GM23338 (cell line): ENCODE data around the gene CHD9. TPM values are rescaled to one million over a fixed set of nuclear protein-coding genes. Genes with fewer than 3 reads are reported as not detected.

ENCODE experiments used
- ATAC-seq: fragments of 200-7000 bp; cut with Tn5 transposase; 3 replicates; pipeline ENCODE4 v1.9.1; 2020
- DNase-seq: peaks from one replicate; pipeline ENCODE4 v3.0.0-alpha.2; 2015; ENCODE audit warnings: low spot score
- H2AFZ ChIP-seq: fragments of 200-600 bp; sonication (generic); 2 replicates; pipeline ENCODE4 v1.8.0; 2016; ENCODE audit warnings: antibody characterized with exemption, mild to moderate bottlenecking, moderate library complexity
- H3F3A ChIP-seq: fragments of 200-600 bp; sonication (generic); replicated peaks from 2 replicates; pipeline ENCODE4 v1.8.0; 2017; ENCODE audit warnings: antibody characterized with exemption, mixed run types, low read depth
- H3K27ac ChIP-seq: fragments of 200-600 bp; sonication (generic); 2 replicates; pipeline ENCODE4 v1.6.1; 2016; ENCODE audit warnings: low read depth
- H3K27me3 ChIP-seq: fragments of 200-600 bp; sonication (generic); 2 replicates; pipeline ENCODE4 v1.8.0; 2016; ENCODE audit warnings: mild to moderate bottlenecking, mixed run types, moderate library complexity; ENCODE audit not compliant: insufficient read depth
- H3K36me3 ChIP-seq: fragments of 200-600 bp; sonication (generic); 2 replicates; pipeline ENCODE4 v1.8.0; 2016; ENCODE audit warnings: mild to moderate bottlenecking; ENCODE audit not compliant: insufficient read depth
- H3K4me1 ChIP-seq: fragments of 200-600 bp; sonication (generic); 2 replicates; pipeline ENCODE4 v1.8.0; 2016; ENCODE audit warnings: mild to moderate bottlenecking, moderate library complexity; ENCODE audit not compliant: insufficient read depth
- H3K4me2 ChIP-seq: fragments of 200-600 bp; sonication (generic); 2 replicates; pipeline ENCODE4 v1.7.1; 2017; ENCODE audit warnings: mixed run types
- H3K4me3 ChIP-seq: fragments of 200-600 bp; sonication (generic); 2 replicates; pipeline ENCODE4 v1.6.1; 2016; ENCODE audit warnings: mixed run types
- H3K79me2 ChIP-seq: fragments of 200-600 bp; sonication (generic); replicated peaks from 2 replicates; pipeline ENCODE4 v1.8.0; 2017; ENCODE audit warnings: mild to moderate bottlenecking; ENCODE audit not compliant: insufficient read depth
- H3K9me2 ChIP-seq: fragments of 200-600 bp; sonication (generic); 2 replicates; pipeline ENCODE4 v1.8.0; 2017; ENCODE audit not compliant: insufficient read depth
- H4K20me1 ChIP-seq: fragments of 200-600 bp; sonication (generic); replicated peaks from 2 replicates; pipeline ENCODE4 v1.8.0; 2017; ENCODE audit warnings: mild to moderate bottlenecking; ENCODE audit not compliant: insufficient read depth
- H3K27ac Mint-ChIP-seq: 2 replicates; pipeline ENCODE4 v1.8.0; 2020; ENCODE audit warnings: inconsistent platforms, mild to moderate bottlenecking, moderate library complexity, mixed read lengths
- H3K27me3 Mint-ChIP-seq: 3 replicates; pipeline ENCODE4 v1.8.0; 2022; ENCODE audit warnings: low read depth, mild to moderate bottlenecking, moderate library complexity, mixed read lengths, inconsistent platforms; ENCODE audit not compliant: insufficient read depth, poor library complexity
- H3K36me3 Mint-ChIP-seq: 3 replicates; pipeline ENCODE4 v1.8.0; 2021; ENCODE audit warnings: low read depth, mild to moderate bottlenecking, inconsistent platforms, moderate library complexity, mixed read lengths
- H3K4me1 Mint-ChIP-seq: 3 replicates; pipeline ENCODE4 v1.8.0; 2020; ENCODE audit warnings: mild to moderate bottlenecking, inconsistent platforms, mixed read lengths
- H3K4me3 Mint-ChIP-seq: 3 replicates; pipeline ENCODE4 v1.8.0; 2021; ENCODE audit warnings: moderate library complexity, mild to moderate bottlenecking, inconsistent platforms, mixed read lengths
- H3K9me3 Mint-ChIP-seq: 3 replicates; pipeline ENCODE4 v1.8.0; 2020; ENCODE audit warnings: moderate library complexity, mild to moderate bottlenecking, inconsistent platforms, mixed read lengths
- CREB1 ChIP-seq: fragments of 250-450 bp; sonication (Bioruptor Pico); IDR thresholded peaks from 2 replicates; pipeline ENCODE4 v1.5.0; 2020; ENCODE audit warnings: low read depth, mild to moderate bottlenecking, moderate library complexity
- CTCF ChIP-seq, 2 experiments: fragments of 200-600 bp in 1 of 2; sonication (generic) in 1 of 2; conservative IDR thresholded peaks; 2 replicates each; pipeline versions ENCODE4 v1.5.1 to v1.6.1; 2016 to 2017; ENCODE audit warnings: antibody characterized with exemption in 2 of 2, low read depth in 2 of 2, mild to moderate bottlenecking in 2 of 2, moderate library complexity in 1 of 2
- ETS1 ChIP-seq: IDR thresholded peaks from 2 replicates; pipeline ENCODE4 v1.6.1; 2016; ENCODE audit warnings: antibody characterized with exemption
- EZH2 ChIP-seq: fragments of 200-600 bp; sonication (generic); IDR thresholded peaks from one replicate; pipeline ENCODE4 v1.8.0; 2017; ENCODE audit warnings: antibody characterized with exemption, mild to moderate bottlenecking, low read depth; ENCODE audit not compliant: unreplicated experiment
- EZH2phosphoT487 ChIP-seq: fragments of 200-600 bp; sonication (generic); IDR thresholded peaks from one replicate; pipeline ENCODE4 v1.8.1; 2018; ENCODE audit warnings: antibody characterized with exemption; ENCODE audit not compliant: unreplicated experiment
- JUNB ChIP-seq: IDR thresholded peaks from one replicate; pipeline ENCODE4 v1.6.1; 2016; ENCODE audit warnings: antibody characterized with exemption; ENCODE audit not compliant: unreplicated experiment
- NANOG ChIP-seq: IDR thresholded peaks from 2 replicates; pipeline ENCODE4 v1.6.1; 2016; ENCODE audit warnings: antibody characterized with exemption, borderline replicate concordance
- POLR2AphosphoS5 ChIP-seq: IDR thresholded peaks from 2 replicates; pipeline ENCODE4 v1.6.1; 2016; ENCODE audit warnings: antibody characterized with exemption, low read depth
- STAT1 ChIP-seq: IDR thresholded peaks from one replicate; pipeline ENCODE4 v1.6.1; 2016; ENCODE audit warnings: antibody characterized with exemption; ENCODE audit not compliant: unreplicated experiment
- ZNF114 ChIP-seq: fragments of 250-450 bp; sonication (Bioruptor Pico); IDR thresholded peaks from 2 replicates; pipeline ENCODE4 v1.5.0; 2020; ENCODE audit warnings: mild to moderate bottlenecking, moderate library complexity
- ZNF331 ChIP-seq: fragments of 250-450 bp; sonication (Bioruptor Pico); IDR thresholded peaks from 2 replicates; pipeline ENCODE4 v1.5.0; 2020; ENCODE audit warnings: low read depth, mild to moderate bottlenecking, moderate library complexity
- ZNF462 ChIP-seq: fragments of 250-450 bp; sonication (Bioruptor Pico); IDR thresholded peaks from 2 replicates; pipeline ENCODE4 v1.5.0; 2020; ENCODE audit warnings: mild to moderate bottlenecking, moderate library complexity
- polyA plus RNA-seq: library from polyadenylated mRNA; unstranded; fragments of >200 nt; fragmentation: Nextera tagmentation; extraction: Ambion mirVana; gene quantifications from 2 replicates; pipeline ENCODE4 v1.2.1, GENCODE V29; 2016
- total RNA-seq: library from RNA; depleted of rRNA; stranded (reverse); fragments of >200 nt; shearing (Covaris generic); gene quantifications from 2 replicates; pipeline ENCODE4 v1.2.3, GENCODE V29; 2014
- TF ChIP-seq, protein P1 (sequence below): IDR thresholded peaks from one replicate; pipeline ENCODE4 v1.6.1; 2018; ENCODE audit warnings: antibody characterized with exemption; ENCODE audit not compliant: unreplicated experiment

The CHD9 gene
- total and polyA plus RNA-seq, 2 experiments from 2014 or later: 18.8 to 46.6 TPM

DNA sequence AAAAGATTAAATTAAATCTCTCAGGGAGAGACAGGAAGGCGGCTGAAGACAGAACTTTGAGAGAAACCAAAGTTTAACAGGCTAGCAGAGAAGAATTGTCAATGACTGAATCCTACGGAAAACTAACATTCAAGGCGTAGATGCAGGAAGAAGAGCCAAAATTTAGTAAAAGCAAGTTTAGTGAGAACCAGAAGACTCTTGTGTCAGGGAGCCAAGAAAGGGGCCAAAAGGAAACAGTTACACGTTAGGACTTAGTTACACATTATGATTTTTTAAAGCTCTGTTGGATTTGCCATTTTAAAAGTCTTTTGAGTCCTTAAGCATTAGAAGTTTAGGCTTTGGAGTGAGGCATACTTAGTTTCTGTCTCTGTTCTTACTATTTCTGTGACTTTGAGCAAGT lies 164.6 kb downstream of the CHD9 start:
- no peak overlapping the region for H2AFZ ChIP-seq
- no peak overlapping the region for H3K4me3 ChIP-seq
- ATAC-seq (no peak), DNase-seq (no peak)
- H3K4me1 ChIP-seq: no peaks in the 10 kb centered on the region
- Mint-ChIP-seq H3K4me3 (no peak overlapping the region), H3K27me3 (no peaks in the 10 kb centered on the region), H3K9me3 (no peaks in the 10 kb centered on the region), H3K4me1 (peaks cover 7% of the 10 kb centered on the region; the same call in 2 of the 3 replicates), H3K27ac (no peak overlapping the region), H3K36me3 (peaks cover 23% of the 10 kb centered on the region; the same call in 2 of the 3 replicates)
- H3K27me3 ChIP-seq: no peaks in the 10 kb centered on the region
- 0 out of 2 replicates have a peak overlapping the region, but pooled peaks have one; percentile 10 for H3K27ac ChIP-seq
- H4K20me1 ChIP-seq: no peaks in the 10 kb centered on the region
- H3K9me2 ChIP-seq: no peaks in the 10 kb centered on the region
- H3K4me2 ChIP-seq: no peak overlapping the region
- H3K36me3 ChIP-seq: no peaks in the 10 kb centered on the region
- TF ChIP-seq, protein P1, sequence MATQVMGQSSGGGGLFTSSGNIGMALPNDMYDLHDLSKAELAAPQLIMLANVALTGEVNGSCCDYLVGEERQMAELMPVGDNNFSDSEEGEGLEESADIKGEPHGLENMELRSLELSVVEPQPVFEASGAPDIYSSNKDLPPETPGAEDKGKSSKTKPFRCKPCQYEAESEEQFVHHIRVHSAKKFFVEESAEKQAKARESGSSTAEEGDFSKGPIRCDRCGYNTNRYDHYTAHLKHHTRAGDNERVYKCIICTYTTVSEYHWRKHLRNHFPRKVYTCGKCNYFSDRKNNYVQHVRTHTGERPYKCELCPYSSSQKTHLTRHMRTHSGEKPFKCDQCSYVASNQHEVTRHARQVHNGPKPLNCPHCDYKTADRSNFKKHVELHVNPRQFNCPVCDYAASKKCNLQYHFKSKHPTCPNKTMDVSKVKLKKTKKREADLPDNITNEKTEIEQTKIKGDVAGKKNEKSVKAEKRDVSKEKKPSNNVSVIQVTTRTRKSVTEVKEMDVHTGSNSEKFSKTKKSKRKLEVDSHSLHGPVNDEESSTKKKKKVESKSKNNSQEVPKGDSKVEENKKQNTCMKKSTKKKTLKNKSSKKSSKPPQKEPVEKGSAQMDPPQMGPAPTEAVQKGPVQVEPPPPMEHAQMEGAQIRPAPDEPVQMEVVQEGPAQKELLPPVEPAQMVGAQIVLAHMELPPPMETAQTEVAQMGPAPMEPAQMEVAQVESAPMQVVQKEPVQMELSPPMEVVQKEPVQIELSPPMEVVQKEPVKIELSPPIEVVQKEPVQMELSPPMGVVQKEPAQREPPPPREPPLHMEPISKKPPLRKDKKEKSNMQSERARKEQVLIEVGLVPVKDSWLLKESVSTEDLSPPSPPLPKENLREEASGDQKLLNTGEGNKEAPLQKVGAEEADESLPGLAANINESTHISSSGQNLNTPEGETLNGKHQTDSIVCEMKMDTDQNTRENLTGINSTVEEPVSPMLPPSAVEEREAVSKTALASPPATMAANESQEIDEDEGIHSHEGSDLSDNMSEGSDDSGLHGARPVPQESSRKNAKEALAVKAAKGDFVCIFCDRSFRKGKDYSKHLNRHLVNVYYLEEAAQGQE: no peak
- TF ChIP-seq POLR2AphosphoS5: no peak
- no peak for TF ChIP-seq STAT1
- TF ChIP-seq ZNF462 (CRISPR knock-in tag): no peak
- TF ChIP-seq CTCF (conservative IDR thresholded peaks at IDR 0.05; ENCODE audit: low read depth in 2 of 2): no peak
- TF ChIP-seq ETS1: no peak
- TF ChIP-seq EZH2phosphoT487: no peak
- TF ChIP-seq NANOG: no peak
- TF ChIP-seq JUNB: no peak
- TF ChIP-seq EZH2: no peak
- TF ChIP-seq ZNF331 (CRISPR knock-in tag): no peak
- no peak for TF ChIP-seq ZNF114
- TF ChIP-seq CREB1 (CRISPR knock-in tag): no peak
- peaks cover 14% of the 10 kb centered on the region for H3K79me2 ChIP-seq
- no peaks in the 10 kb centered on the region for H3F3A ChIP-seq
